Measurements from ENCODE around the gene SLC23A2.

The SLC23A2 gene

DNA sequence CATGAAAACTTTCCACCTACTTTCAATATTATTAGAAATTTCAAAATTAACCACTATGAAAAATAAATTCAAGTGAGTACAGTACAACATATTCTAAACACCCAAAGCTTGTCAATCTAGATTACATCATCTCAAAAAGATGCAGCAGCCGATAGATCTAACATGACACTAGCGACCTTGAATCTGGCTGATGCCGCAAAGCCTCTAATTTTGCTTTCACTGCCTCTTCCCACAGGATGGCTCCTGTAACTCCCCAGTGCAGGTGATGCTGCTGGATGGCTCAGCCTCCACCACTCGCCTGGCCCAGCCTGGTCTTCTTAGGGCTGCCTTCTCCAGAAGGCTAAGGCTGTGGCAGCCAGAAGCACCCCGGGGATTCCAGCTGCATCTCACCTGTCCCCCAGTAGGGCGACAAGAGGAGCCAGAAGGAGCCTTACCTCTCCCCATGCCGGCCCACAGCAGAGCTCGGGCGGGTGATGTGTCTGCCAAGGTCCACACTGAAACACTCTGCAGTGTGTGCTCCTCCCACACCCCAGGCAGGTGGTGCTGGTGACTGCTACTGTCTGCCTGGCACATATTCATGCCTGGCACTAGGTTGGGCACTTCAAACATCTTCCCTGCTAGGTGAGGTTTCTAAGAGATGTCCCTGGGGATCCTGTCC is 82.1 kb downstream of the SLC23A2 start:
- Histone ChIP-seq H3K27me3 (ENCODE audit: low read depth, low read length) (no peaks in the 10 kb centered on the region), H3K27ac (ENCODE audit: low read length) (no peak overlapping the region), H3K9ac (ENCODE audit: low read length) (no peak overlapping the region), H2AFZ (ENCODE audit: low read depth, low read length) (no peak overlapping the region), H4K20me1 (ENCODE audit: insufficient read depth, low read length) (peaks cover 17% of the 10 kb centered on the region), H3K4me2 (ENCODE audit: low read length) (peak overlapping the region; percentile 17), H3K4me3 (ENCODE audit: low read length) (no peak overlapping the region), H3K36me3 (replicated peaks; ENCODE audit: low read depth, low read length) (no peaks in the 10 kb centered on the region), H3K9me3 (ENCODE audit: insufficient read depth, low read length) (no peaks in the 10 kb centered on the region), H3K79me2 (ENCODE audit: low read length) (no peaks in the 10 kb centered on the region), H3K4me1 (ENCODE audit: low read length) (peaks cover 16% of the 10 kb centered on the region)
- no peak for TF ChIP-seq EZH2phosphoT487 (IDR thresholded peaks at IDR 0.05; ENCODE audit: low read depth)

GRCh38 chr20:4918473-4918872 is 82.8 kb downstream of the SLC23A2 start:
- H3K36me3 ChIP-seq (replicated peaks; ENCODE audit: low read depth, low read length): no peaks in the 10 kb centered on the region
- no peaks in the 10 kb centered on the region for H3K9me3 ChIP-seq (ENCODE audit: insufficient read depth, low read length)
- H3K4me2 ChIP-seq (ENCODE audit: low read length): peak overlapping the region; percentile 17
- H3K4me3 ChIP-seq (ENCODE audit: low read length): no peak overlapping the region
- H3K79me2 ChIP-seq (ENCODE audit: low read length): no peaks in the 10 kb centered on the region
- H3K27me3 ChIP-seq (ENCODE audit: low read depth, low read length): no peaks in the 10 kb centered on the region
- H2AFZ ChIP-seq (ENCODE audit: low read depth, low read length): no peak overlapping the region
- TF ChIP-seq EZH2phosphoT487 (IDR thresholded peaks at IDR 0.05; ENCODE audit: low read depth) (no peak), CTCF (IDR thresholded peaks at IDR 0.05; ENCODE audit: low read depth, low read length) (no peak)
- no peak overlapping the region for H3K27ac ChIP-seq (ENCODE audit: low read length)
- H4K20me1 ChIP-seq (ENCODE audit: insufficient read depth, low read length): peaks cover 17% of the 10 kb centered on the region
- H3K4me1 ChIP-seq (ENCODE audit: low read length): peaks cover 16% of the 10 kb centered on the region
- H3K9ac ChIP-seq (ENCODE audit: low read length): no peak overlapping the region

GRCh38 chr20:4916971-4917881 is 84.1 kb downstream of the SLC23A2 start:
- Histone ChIP-seq H3K4me2 (ENCODE audit: low read length) (no peak overlapping the region), H3K9me3 (ENCODE audit: insufficient read depth, low read length) (no peaks in the 10 kb centered on the region), H2AFZ (ENCODE audit: low read depth, low read length) (no peak overlapping the region), H3K9ac (ENCODE audit: low read length) (no peak overlapping the region), H3K27me3 (ENCODE audit: low read depth, low read length) (no peaks in the 10 kb centered on the region), H3K79me2 (ENCODE audit: low read length) (no peaks in the 10 kb centered on the region), H4K20me1 (ENCODE audit: insufficient read depth, low read length) (peaks cover 17% of the 10 kb centered on the region), H3K36me3 (replicated peaks; ENCODE audit: low read depth, low read length) (no peaks in the 10 kb centered on the region), H3K27ac (ENCODE audit: low read length) (no peak overlapping the region), H3K4me3 (ENCODE audit: low read length) (no peak overlapping the region), H3K4me1 (ENCODE audit: low read length) (peaks cover 23% of the 10 kb centered on the region)
- TF ChIP-seq EZH2phosphoT487 (IDR thresholded peaks at IDR 0.05; ENCODE audit: low read depth) (no peak), CTCF (IDR thresholded peaks at IDR 0.05; ENCODE audit: low read depth, low read length) (peak; percentile 16; the same call in 1 of the 2 replicates)

DNA sequence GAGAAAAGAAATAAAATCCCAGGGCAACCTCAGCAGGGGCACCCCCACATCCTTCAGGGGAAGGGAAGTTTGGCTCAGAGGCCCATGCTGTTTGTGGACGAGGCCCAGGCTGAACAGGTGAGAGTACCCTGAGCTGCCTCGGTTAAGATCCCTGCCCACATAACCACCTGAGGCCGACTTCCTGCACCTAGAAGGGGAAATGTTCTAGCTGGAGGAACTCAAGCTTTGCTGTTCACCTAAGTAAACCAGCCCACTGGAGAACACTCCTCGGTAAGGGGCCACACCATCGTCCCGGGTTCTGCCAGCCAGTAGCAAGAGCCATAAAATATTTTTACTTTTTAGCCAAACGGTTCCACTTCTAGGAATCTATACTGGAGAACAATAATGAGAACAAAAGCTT is 88.2 kb downstream of the SLC23A2 start:
- no peak overlapping the region for H3K4me2 ChIP-seq (ENCODE audit: low read length)
- no peaks in the 10 kb centered on the region for H3K9me3 ChIP-seq (ENCODE audit: insufficient read depth, low read length)
- H3K4me1 ChIP-seq (ENCODE audit: low read length): peaks cover 10% of the 10 kb centered on the region
- H3K27ac ChIP-seq (ENCODE audit: low read length): no peak overlapping the region
- H3K4me3 ChIP-seq (ENCODE audit: low read length): no peak overlapping the region
- H3K9ac ChIP-seq (ENCODE audit: low read length): no peak overlapping the region
- no peak overlapping the region for H2AFZ ChIP-seq (ENCODE audit: low read depth, low read length)
- no peaks in the 10 kb centered on the region for H3K27me3 ChIP-seq (ENCODE audit: low read depth, low read length)
- H3K79me2 ChIP-seq (ENCODE audit: low read length): no peaks in the 10 kb centered on the region
- no peak for TF ChIP-seq EZH2phosphoT487 (IDR thresholded peaks at IDR 0.05; ENCODE audit: low read depth)
- no peak for TF ChIP-seq CTCF (IDR thresholded peaks at IDR 0.05; ENCODE audit: low read depth, low read length)
- peaks cover under 1% of the 10 kb centered on the region for H4K20me1 ChIP-seq (ENCODE audit: insufficient read depth, low read length)
- peaks cover 6% of the 10 kb centered on the region for H3K36me3 ChIP-seq (replicated peaks; ENCODE audit: low read depth, low read length)
